ENCODE measurements around the gene VAMP2.

The VAMP2 gene

GRCh38 chr17:8119581-8120519 lies 42.9 kb downstream of the VAMP2 start (continued):
- 0 out of 2 replicates have a peak, but pooled peaks have one; percentile 15 for TF ChIP-seq ZBTB7A (tag by site-specific recombination; IDR thresholded peaks at IDR 0.05; ENCODE audit: low read depth)
- no peak for TF ChIP-seq ZNF830 (tag by site-specific recombination; IDR thresholded peaks at IDR 0.05; ENCODE audit: low read depth)
- TF ChIP-seq ZEB2 (tag by site-specific recombination; IDR thresholded peaks at IDR 0.05), result peak; percentile 88
- no peak for TF ChIP-seq ZNF518A (tag by site-specific recombination; conservative IDR thresholded peaks at IDR 0.05; ENCODE audit: low read depth)
- TF ChIP-seq, protein P1, sequence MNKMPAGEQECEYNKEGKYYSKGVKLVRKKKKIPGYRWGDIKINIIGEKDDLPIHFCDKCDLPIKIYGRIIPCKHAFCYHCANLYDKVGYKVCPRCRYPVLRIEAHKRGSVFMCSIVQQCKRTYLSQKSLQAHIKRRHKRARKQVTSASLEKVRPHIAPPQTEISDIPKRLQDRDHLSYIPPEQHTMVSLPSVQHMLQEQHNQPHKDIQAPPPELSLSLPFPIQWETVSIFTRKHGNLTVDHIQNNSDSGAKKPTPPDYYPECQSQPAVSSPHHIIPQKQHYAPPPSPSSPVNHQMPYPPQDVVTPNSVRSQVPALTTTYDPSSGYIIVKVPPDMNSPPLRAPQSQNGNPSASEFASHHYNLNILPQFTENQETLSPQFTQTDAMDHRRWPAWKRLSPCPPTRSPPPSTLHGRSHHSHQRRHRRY (tag by site-specific recombination; IDR thresholded peaks at IDR 0.05), result no peak
- TF ChIP-seq HOXA7 (CRISPR knock-in tag; IDR thresholded peaks at IDR 0.05; ENCODE audit: borderline replicate concordance), result no peak
- TF ChIP-seq ZNF791 (tag by site-specific recombination; IDR thresholded peaks at IDR 0.05), result no peak
- no peak for TF ChIP-seq ZNF132 (tag by site-specific recombination; IDR thresholded peaks at IDR 0.05; ENCODE audit: borderline replicate concordance)
- TF ChIP-seq ZNF239 (tag by site-specific recombination; IDR thresholded peaks at IDR 0.05), result 0 out of 2 replicates have a peak, but pooled peaks have one; percentile 20
- TF ChIP-seq ZNF544 (tag by site-specific recombination; IDR thresholded peaks at IDR 0.05), result no peak
- TF ChIP-seq ZNF558 (tag by site-specific recombination; IDR thresholded peaks at IDR 0.05), result peak; percentile 38
- peak; percentile 66 for TF ChIP-seq ZNF513 (tag by site-specific recombination; IDR thresholded peaks at IDR 0.05)
- 0 out of 2 replicates have a peak, but pooled peaks have one; percentile 7 for TF ChIP-seq OSR2 (tag by site-specific recombination; IDR thresholded peaks at IDR 0.05)
- TF ChIP-seq ZNF354C (tag by site-specific recombination; IDR thresholded peaks at IDR 0.05; ENCODE audit: borderline replicate concordance, low read depth), result no peak
- TF ChIP-seq ZNF670 (tag by site-specific recombination; IDR thresholded peaks at IDR 0.05; ENCODE audit: low read depth), result no peak
- no peak for TF ChIP-seq ZSCAN4 (tag by site-specific recombination; IDR thresholded peaks at IDR 0.05)
- no peak for TF ChIP-seq ZNF266 (tag by site-specific recombination; IDR thresholded peaks at IDR 0.05; ENCODE audit: low read depth)
- no peak for TF ChIP-seq ZNF138 (tag by site-specific recombination; IDR thresholded peaks at IDR 0.05; ENCODE audit: borderline replicate concordance)
- TF ChIP-seq ZNF350 (tag by site-specific recombination; IDR thresholded peaks at IDR 0.05), result no peak
- peak; percentile 98 for TF ChIP-seq ZNF366 (tag by site-specific recombination; conservative IDR thresholded peaks at IDR 0.05)
- TF ChIP-seq ZNF335 (tag by site-specific recombination; conservative IDR thresholded peaks at IDR 0.05), result no peak
- TF ChIP-seq, protein P2, sequence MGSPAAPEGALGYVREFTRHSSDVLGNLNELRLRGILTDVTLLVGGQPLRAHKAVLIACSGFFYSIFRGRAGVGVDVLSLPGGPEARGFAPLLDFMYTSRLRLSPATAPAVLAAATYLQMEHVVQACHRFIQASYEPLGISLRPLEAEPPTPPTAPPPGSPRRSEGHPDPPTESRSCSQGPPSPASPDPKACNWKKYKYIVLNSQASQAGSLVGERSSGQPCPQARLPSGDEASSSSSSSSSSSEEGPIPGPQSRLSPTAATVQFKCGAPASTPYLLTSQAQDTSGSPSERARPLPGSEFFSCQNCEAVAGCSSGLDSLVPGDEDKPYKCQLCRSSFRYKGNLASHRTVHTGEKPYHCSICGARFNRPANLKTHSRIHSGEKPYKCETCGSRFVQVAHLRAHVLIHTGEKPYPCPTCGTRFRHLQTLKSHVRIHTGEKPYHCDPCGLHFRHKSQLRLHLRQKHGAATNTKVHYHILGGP (tag by site-specific recombination; IDR thresholded peaks at IDR 0.05), result no peak

Measured in HEK293 (cell line).